IPS-18a (cell line): ENCODE results near the gene BBX.

Experiments used
- H3K27ac ChIP-seq: one replicate; pipeline ENCODE4 v1.5.1; 2013; ENCODE audit warnings: low read length
- H3K27me3 ChIP-seq: one replicate; pipeline ENCODE4 v1.6.1; 2013; ENCODE audit warnings: mild to moderate bottlenecking, low read length; ENCODE audit not compliant: control insufficient read depth, insufficient read depth
- H3K36me3 ChIP-seq: one replicate; pipeline ENCODE4 v1.6.1; 2013; ENCODE audit warnings: low read depth, low read length; ENCODE audit not compliant: control insufficient read depth
- H3K4me1 ChIP-seq: one replicate; pipeline ENCODE4 v1.6.1; 2013; ENCODE audit warnings: low read depth, low read length; ENCODE audit not compliant: control insufficient read depth
- H3K4me3 ChIP-seq: one replicate; pipeline ENCODE4 v1.5.1; 2013; ENCODE audit warnings: low read length
- H3K9ac ChIP-seq: one replicate; pipeline ENCODE4 v1.6.1; 2013; ENCODE audit warnings: mild to moderate bottlenecking, low read length, moderate library complexity
- H3K9me3 ChIP-seq: one replicate; pipeline ENCODE4 v1.6.1; 2013; ENCODE audit warnings: low read depth, low read length; ENCODE audit not compliant: control insufficient read depth

Gene BBX

GRCh38 chr3:107795514-107796094 is 272.8 kb downstream of the BBX start:
- Histone ChIP-seq H3K4me3 (no peak overlapping the region), H3K27me3 (no peaks in the 10 kb centered on the region), H3K9ac (no peak overlapping the region), H3K36me3 (peaks cover 17% of the 10 kb centered on the region), H3K9me3 (no peaks in the 10 kb centered on the region), H3K4me1 (no peaks in the 10 kb centered on the region), H3K27ac (no peak overlapping the region)

GRCh38 chr3:107796791-107797190 is 274.0 kb downstream of the BBX start:
- Histone ChIP-seq H3K27ac (no peak overlapping the region), H3K36me3 (peaks cover 19% of the 10 kb centered on the region), H3K4me3 (no peak overlapping the region), H3K9ac (no peak overlapping the region), H3K9me3 (no peaks in the 10 kb centered on the region), H3K4me1 (no peaks in the 10 kb centered on the region), H3K27me3 (no peaks in the 10 kb centered on the region)

- Histone ChIP-seq H3K9me3 (no peaks in the 10 kb centered on the region), H3K27ac (no peak overlapping the region), H3K36me3 (peaks cover 17% of the 10 kb centered on the region), H3K9ac (no peak overlapping the region), H3K27me3 (no peaks in the 10 kb centered on the region), H3K4me1 (no peaks in the 10 kb centered on the region), H3K4me3 (no peak overlapping the region)
These were observed 274.8 kb downstream of the BBX start for GRCh38 chr3:107797586-107797985.

- Histone ChIP-seq H3K27me3 (no peaks in the 10 kb centered on the region), H3K27ac (no peak overlapping the region), H3K9ac (no peak overlapping the region), H3K4me3 (no peak overlapping the region), H3K9me3 (no peaks in the 10 kb centered on the region), H3K4me1 (peaks cover 2% of the 10 kb centered on the region), H3K36me3 (peaks cover 17% of the 10 kb centered on the region)
These were observed 275.6 kb downstream of the BBX start for GRCh38 chr3:107798381-107798780.

GRCh38 chr3:107800710-107801109 is 277.9 kb downstream of the BBX start:
- Histone ChIP-seq H3K9me3 (no peaks in the 10 kb centered on the region), H3K4me1 (peaks cover 5% of the 10 kb centered on the region), H3K4me3 (no peak overlapping the region), H3K27ac (no peak overlapping the region), H3K9ac (no peak overlapping the region), H3K36me3 (peaks cover 27% of the 10 kb centered on the region), H3K27me3 (no peaks in the 10 kb centered on the region)

GRCh38 chr3:107803170-107803569 is 280.4 kb downstream of the BBX start:
- Histone ChIP-seq H3K4me1 (peaks cover 5% of the 10 kb centered on the region), H3K9me3 (no peaks in the 10 kb centered on the region), H3K36me3 (peaks cover 36% of the 10 kb centered on the region), H3K27ac (no peak overlapping the region), H3K27me3 (no peaks in the 10 kb centered on the region), H3K9ac (no peak overlapping the region), H3K4me3 (no peak overlapping the region)

GRCh38 chr3:107806021-107806420 is 283.3 kb downstream of the BBX start:
- H3K36me3 ChIP-seq = peaks cover 30% of the 10 kb centered on the region
- H3K9me3 ChIP-seq = no peaks in the 10 kb centered on the region
- no peak overlapping the region for H3K9ac ChIP-seq
- H3K27ac ChIP-seq = no peak overlapping the region
- H3K4me1 ChIP-seq = peaks cover 5% of the 10 kb centered on the region
- H3K4me3 ChIP-seq = no peak overlapping the region
- no peaks in the 10 kb centered on the region for H3K27me3 ChIP-seq

- Histone ChIP-seq H3K4me3 (no peak overlapping the region), H3K27ac (no peak overlapping the region), H3K4me1 (peaks cover 5% of the 10 kb centered on the region), H3K9me3 (no peaks in the 10 kb centered on the region), H3K9ac (no peak overlapping the region), H3K27me3 (no peaks in the 10 kb centered on the region), H3K36me3 (peaks cover 26% of the 10 kb centered on the region)
These were observed 283.8 kb downstream of the BBX start for GRCh38 chr3:107806536-107806935.

- no peak overlapping the region for H3K27ac ChIP-seq
- H3K9me3 ChIP-seq = no peaks in the 10 kb centered on the region
- no peaks in the 10 kb centered on the region for H3K27me3 ChIP-seq
- no peak overlapping the region for H3K4me3 ChIP-seq
- H3K4me1 ChIP-seq = no peaks in the 10 kb centered on the region
- H3K36me3 ChIP-seq = peaks cover 14% of the 10 kb centered on the region
- H3K9ac ChIP-seq = no peak overlapping the region
These were observed 287.7 kb downstream of the BBX start for GRCh38 chr3:107810171-107811071.

GRCh38 chr3:107813026-107813425 is 290.3 kb downstream of the BBX start:
- Histone ChIP-seq H3K4me3 (no peak overlapping the region), H3K9ac (no peak overlapping the region), H3K27ac (no peak overlapping the region), H3K36me3 (peaks cover 3% of the 10 kb centered on the region), H3K4me1 (peaks cover 5% of the 10 kb centered on the region), H3K9me3 (no peaks in the 10 kb centered on the region), H3K27me3 (no peaks in the 10 kb centered on the region)

- no peak overlapping the region for H3K9ac ChIP-seq
- no peak overlapping the region for H3K4me3 ChIP-seq
- H3K27ac ChIP-seq = no peak overlapping the region
- no peaks in the 10 kb centered on the region for H3K36me3 ChIP-seq
- H3K27me3 ChIP-seq = no peaks in the 10 kb centered on the region
- H3K4me1 ChIP-seq = peaks cover 5% of the 10 kb centered on the region
- H3K9me3 ChIP-seq = no peaks in the 10 kb centered on the region
These were observed 293.3 kb downstream of the BBX start for GRCh38 chr3:107816107-107816506.

GRCh38 chr3:107817076-107817475 is 294.3 kb downstream of the BBX start:
- Histone ChIP-seq H3K4me3 (no peak overlapping the region), H3K9me3 (no peaks in the 10 kb centered on the region), H3K27me3 (no peaks in the 10 kb centered on the region), H3K27ac (no peak overlapping the region), H3K36me3 (no peaks in the 10 kb centered on the region), H3K4me1 (peaks cover 5% of the 10 kb centered on the region), H3K9ac (no peak overlapping the region)
